GDM1 (cell line): ENCODE measurements around the gene CNKSR2.
"Not testable (repeated sequence)": the region's sequence is repeated elsewhere in the genome, so short reads cannot be mapped to it uniquely, and the experiment has no call there.

ENCODE experiments used
- DNase-seq: peaks from one replicate; lab custom pipeline; 2025; lab: John Stamatoyannopoulos, UW

The CNKSR2 gene

GRCh38 chrX:21440911-21441310, 66.7 kb downstream of the CNKSR2 start:
- no peak for DNase-seq

- DNase-seq: no peak
Measured at GRCh38 chrX:21457718-21458117, 83.5 kb downstream of the CNKSR2 start.

DNA sequence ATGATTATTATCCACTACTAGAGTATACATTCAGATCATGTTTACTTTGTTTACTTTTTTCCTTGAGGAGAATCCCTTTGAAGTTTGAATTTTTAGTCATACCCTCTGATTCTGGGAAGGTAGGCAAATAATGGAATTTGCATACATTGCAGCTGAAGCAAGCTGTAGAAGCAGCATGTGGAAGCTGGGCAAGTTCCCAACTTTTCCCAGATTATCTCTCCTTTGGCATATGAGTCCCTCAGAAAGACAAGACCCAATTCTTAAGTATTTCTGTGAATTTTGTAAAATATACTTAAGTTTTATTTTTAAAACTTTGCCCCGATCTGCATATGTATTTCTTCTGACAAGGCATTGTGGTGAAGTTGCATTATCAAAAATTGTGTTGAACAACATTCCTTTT, 94.9 kb downstream of the CNKSR2 start:
- DNase-seq: no peak

GRCh38 chrX:21476909-21477308, 102.7 kb downstream of the CNKSR2 start:
- DNase-seq: no peak

DNA sequence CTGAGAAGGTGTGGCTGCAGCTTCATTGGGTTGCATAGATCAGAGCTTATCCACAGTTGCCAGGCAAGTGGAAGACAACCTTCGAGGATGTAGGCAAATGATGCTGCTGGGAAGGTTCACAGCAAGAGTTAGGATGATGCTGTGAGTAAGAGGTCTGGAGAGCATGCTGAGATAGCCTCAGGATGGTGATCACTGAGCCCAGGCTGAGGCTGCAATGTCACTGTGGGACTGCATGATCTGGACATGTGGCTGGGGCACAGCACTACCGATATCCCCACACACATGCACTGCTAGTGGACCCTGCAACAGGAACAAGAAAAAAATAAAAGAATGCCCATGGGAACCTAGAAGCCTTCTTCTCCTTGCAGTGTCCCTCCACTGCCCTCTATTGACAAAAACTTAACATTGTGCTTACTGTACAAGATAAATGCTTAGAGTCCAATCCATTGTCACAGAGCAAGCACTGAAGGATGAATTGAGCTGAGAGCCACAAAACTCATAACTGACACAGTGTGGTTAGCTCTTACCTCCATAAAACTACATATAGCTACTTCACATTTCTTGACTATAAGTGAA, 105.6 kb downstream of the CNKSR2 start:
- peak; percentile 37 for DNase-seq

GRCh38 chrX:21481761-21482160, 107.5 kb downstream of the CNKSR2 start:
- no peak for DNase-seq

GRCh38 chrX:21484051-21484450, 109.8 kb downstream of the CNKSR2 start:
- not testable (repeated sequence) for DNase-seq

GRCh38 chrX:21487832-21488231, 113.6 kb downstream of the CNKSR2 start:
- DNase-seq: no peak

- DNase-seq: no peak
Measured at GRCh38 chrX:21490341-21490740, 116.1 kb downstream of the CNKSR2 start.

DNA sequence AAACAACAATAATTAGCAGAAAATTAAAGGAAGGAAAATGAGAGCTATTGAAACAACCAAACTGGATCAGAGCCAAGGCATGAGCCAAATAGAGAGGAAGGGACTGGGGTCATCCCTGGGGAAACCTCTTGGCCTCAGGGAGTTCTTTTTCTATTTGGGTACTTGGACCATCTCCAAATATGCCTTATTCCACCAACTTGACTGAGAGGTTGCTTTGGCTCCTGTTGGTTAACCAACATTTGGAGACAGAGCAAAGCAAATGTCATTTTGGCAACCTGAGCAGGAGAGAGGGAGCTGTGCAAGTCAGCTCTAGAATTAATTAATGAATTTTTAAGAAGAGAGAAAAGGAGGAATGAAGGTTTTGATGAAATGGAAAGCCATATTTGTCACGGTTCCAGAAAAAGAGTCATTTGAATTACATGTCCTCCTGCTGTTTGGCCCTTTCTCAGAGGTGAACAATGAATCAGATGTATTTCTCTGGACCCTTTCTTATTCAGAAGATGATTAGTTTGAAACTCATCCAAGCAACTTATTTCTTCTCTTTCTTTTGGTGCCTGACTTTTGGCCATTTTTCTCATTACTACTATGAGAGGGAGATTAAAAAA, 119.1 kb downstream of the CNKSR2 start:
- no peak for DNase-seq

DNA sequence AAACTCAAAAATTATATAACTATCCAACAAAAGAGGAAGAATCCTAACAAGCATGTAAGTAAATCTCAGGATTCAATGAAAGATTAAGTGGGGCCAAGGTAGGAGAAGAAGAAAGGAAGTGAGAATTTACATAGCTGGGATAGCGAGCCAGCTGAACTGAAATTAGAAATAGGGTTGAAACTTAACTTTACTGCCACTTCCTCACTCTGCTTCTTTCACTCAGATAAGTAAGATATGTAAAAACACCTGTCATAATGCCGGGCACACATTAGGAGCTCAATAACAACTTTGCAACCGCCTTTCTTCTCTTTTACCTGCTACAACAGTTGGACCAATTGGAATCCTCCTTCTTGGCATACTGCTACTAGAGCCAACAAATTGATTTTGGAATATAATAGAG, 129.4 kb downstream of the CNKSR2 start:
- DNase-seq: no peak

DNA sequence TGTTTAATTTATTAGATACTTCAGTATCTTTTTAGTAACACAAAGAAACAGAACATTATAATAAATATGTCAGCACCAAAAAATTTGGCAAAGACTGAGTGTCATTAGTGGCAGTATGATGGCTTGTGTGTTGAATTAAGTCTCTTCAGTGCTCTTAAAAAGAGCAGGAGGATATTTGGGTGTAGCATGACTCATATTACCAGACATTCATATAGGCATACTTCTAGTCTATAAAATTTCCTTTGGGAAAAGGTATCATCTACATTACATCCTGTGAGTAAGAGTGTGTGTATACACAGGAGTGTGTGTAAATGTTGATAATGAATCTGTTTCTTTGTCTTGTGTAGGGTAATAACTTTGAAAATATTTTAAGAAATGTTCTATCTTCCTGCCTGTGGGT, 135.7 kb downstream of the CNKSR2 start:
- DNase-seq: no peak

DNA sequence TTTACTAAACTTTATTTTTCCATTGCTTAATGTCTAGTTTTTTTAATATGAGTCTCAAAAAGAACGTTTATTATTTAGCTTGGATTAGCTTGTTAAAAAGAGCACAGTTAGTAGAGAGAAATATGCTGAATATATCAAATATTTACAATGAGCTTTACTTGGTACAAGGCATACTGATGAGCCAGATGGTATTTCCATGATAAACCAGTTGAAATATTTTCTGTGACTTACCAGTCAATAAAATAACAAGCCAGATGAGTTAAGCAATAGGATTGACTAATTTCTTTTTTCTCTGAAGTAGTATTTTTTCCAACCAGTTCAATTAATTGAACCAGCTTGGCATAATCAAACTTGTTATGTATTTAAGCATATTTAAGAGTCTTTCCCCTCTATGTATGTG, 149.8 kb downstream of the CNKSR2 start:
- no peak for DNase-seq

GRCh38 chrX:21528076-21528475, 153.9 kb downstream of the CNKSR2 start:
- DNase-seq: no peak

DNA sequence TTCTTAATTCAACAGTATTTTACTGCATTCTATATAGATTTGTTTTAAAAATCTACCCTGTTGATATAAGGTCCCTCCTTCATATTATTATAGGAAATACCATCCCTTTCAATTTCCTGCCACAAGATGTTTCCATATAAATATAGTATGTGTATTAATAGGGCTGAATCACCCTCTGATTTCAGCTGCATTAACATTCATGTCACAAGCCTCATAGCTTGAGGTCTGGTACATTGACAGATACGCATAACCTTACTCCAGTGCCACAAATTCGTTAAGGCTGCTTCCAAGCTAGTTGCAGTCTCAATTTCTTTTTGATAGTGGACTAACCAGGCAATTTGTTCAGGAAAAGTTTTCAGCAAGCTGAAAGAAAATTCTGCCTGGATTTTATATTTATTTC, 155.6 kb downstream of the CNKSR2 start:
- no peak for DNase-seq

DNA sequence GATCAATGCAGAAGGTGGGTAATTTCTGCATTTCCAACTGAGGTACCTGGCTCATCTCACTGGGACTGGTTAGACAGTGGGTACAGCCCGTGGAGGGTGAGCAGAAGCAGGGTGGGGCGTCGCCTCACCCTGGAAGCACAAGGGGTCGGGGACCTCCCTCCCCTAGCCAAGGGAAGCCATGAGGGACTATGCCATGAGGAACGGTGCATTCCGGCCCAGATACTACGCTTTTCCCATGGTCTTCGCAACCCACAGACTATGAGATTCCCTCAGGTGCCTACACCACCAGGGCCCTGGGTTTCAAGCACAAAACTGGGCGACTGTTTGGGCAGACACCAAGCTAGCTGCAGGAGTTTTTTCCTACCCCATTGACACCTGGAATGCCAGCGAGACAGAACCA, 170.4 kb downstream of the CNKSR2 start:
- DNase-seq: not testable (repeated sequence)

- DNase-seq: no peak
Measured at GRCh38 chrX:21559417-21559816, 185.2 kb downstream of the CNKSR2 start.

DNA sequence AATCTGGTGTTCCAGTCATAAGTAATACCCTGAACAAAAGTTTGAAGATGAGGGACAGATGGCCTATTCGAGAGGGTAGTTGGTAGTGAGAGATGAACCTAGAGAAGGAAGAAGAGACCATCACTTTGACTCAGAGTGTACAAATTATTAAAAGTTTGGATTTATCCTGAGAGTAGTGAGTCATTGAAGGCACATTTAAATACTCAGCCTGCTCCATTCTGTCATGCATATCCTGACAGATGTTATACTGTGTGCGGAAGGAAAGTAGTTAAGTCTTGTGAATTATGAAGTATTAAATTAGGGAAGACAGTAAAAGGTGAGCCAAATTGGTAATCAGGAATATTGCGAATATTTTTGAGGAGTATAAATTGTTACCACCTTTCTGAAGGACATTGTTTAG, 190.8 kb downstream of the CNKSR2 start:
- DNase-seq: no peak

- DNase-seq: no peak
Measured at GRCh38 chrX:21574793-21575192, 200.6 kb downstream of the CNKSR2 start.

- DNase-seq: no peak
Measured at GRCh38 chrX:21581479-21581878, 207.3 kb downstream of the CNKSR2 start.

GRCh38 chrX:21586001-21586400, 211.8 kb downstream of the CNKSR2 start:
- no peak for DNase-seq

DNA sequence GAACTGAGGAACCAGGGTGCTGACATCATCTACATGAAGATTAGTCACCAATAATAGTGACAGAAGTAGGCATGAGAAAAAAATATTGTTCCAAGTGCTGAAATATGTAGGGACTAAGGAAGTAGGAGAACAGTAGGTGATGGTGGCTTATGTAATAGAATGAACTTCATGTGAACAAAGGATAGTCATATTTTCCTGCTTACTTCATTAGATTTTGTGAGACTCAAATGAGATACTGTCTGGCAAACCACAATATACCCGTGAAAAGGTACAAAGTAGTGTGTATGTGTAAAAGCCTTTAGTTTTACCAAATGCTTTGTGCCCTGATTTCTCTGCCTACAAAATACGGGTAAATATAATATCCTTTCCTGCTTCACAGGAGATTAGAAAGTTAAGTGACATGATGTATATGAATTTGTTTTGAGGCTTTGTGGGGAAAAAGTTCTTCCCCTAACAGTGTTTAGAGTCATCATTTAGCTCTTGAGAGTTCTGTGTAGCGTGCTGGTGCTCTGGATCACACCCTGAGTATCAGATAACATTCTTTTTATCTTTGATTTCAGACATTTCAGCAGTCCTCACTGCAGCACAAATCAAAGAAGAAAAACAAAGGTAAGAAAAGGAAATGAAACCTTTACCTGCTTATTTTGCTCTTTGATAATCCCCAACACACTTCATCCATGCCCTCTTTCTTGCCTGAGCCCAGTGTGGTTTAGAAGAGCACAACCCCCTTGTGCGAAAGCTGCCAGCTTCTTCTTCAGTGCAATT, 216.0 kb downstream of the CNKSR2 start:
- no peak for DNase-seq

DNA sequence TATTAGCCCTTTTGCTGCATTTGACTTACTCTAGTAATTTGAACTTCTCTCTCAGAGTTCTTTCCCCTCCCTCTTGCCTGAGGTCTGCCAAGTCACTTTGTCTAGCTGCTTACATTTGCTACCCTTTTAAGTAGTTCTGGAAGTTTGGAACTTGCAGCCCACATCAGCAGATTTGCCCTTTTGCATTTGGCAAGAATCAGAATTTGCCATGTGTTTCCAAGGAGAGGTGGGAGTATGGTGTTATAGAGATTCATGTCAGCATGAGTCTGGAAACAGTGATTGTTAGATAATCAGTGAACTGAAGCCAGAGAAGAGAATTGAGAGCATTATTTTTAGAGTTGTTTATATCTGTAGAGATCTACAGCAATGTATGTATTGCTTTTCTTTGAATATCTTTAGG, 231.8 kb downstream of the CNKSR2 start:
- no peak for DNase-seq

- no peak for DNase-seq
Measured at GRCh38 chrX:21610168-21610567, 235.9 kb downstream of the CNKSR2 start.
